Activated CD4-positive, CD25-positive, alpha-beta regulatory T cell treated with anti-CD3 and anti-CD28 coated beads, Interleukin-2, amount 50 U/mL, for 72 hours (primary cell): Measurements from ENCODE around the gene TJP2.

ENCODE experiments used
- DNase-seq: peaks from one replicate; pipeline ENCODE4 v3.0.0; 2021

Gene TJP2

DNA sequence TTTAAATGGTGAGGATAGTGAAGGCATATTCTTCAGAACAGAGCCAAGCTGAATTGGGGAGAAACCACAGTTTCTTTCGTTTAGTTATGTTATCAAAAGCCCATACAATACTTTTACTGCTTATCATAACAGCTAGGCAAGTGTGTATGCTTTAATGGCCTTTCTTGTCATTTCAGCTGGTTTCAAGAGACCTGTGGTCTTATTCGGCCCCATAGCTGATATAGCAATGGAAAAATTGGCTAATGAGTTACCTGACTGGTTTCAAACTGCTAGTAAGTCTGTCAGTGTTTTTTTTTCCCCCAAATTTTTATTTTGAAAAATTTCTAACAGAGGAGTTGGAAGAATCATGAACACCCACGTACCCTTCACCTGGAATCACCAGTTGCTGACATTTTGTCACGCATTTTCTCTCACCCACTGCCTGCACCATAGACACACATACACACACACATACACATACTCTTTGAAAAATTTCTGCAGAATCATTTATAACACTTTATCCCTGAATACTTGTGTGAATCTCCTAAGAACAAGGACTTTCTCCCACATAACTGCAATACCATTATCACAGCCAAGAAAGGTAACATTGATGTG is 63.7 kb downstream of the TJP2 start:
- no peak for DNase-seq

GRCh38 chr9:69243116-69243515 is 69.0 kb downstream of the TJP2 start:
- no peak for DNase-seq

GRCh38 chr9:69246629-69247028 is 72.6 kb downstream of the TJP2 start:
- DNase-seq = no peak

DNA sequence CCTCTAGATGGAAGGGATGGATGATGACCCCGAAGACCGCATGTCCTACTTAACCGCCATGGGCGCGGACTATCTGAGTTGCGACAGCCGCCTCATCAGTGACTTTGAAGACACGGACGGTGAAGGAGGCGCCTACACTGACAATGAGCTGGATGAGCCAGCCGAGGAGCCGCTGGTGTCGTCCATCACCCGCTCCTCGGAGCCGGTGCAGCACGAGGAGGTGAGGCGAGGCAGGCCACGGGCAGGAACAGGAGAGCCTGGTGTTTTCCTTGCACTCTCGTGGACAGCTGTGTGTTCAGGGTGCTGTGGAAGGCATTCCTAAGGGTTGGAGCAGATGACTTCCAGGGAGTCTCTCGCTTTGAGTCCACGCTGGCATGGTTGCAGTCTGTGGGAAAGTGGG is 73.9 kb downstream of the TJP2 start:
- DNase-seq = no peak

DNA sequence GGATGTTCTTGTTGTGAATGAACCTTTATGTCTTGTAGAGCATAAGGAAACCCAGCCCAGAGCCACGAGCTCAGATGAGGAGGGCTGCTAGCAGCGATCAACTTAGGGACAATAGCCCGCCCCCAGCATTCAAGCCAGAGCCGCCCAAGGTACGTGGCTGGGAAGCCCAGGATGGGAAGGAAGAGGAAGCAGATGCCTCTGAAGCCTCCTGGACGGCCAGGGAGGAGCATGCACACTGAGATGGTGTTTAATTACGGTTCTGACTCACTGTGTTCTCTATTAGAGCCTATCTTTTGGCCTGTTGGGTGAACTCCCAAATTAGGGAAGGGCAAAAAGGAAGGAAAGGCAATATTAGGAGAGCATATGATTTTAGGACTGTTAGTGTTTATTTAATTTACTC is 75.3 kb downstream of the TJP2 start:
- DNase-seq = no peak

GRCh38 chr9:69250681-69251080 is 76.6 kb downstream of the TJP2 start:
- no peak for DNase-seq

DNA sequence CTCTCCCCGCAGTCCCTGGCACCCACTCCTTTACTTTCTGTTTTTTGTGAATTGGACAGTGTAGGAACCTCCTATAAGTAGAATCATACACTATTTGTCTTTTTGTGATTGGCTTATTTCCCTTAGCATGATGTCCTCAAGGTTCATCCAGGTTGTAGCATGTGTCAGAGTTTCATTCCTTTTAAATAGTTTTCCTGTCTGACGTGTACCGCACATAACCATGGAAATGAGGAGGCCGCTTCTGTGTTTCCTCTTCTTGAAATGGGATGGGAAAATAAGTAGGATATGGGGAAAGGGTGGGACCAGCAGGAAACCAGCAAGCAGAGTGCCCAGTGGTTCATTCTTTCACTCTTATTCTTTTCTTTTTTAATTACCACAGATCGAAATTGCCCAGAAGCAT is 78.4 kb downstream of the TJP2 start:
- no peak for DNase-seq

DNA sequence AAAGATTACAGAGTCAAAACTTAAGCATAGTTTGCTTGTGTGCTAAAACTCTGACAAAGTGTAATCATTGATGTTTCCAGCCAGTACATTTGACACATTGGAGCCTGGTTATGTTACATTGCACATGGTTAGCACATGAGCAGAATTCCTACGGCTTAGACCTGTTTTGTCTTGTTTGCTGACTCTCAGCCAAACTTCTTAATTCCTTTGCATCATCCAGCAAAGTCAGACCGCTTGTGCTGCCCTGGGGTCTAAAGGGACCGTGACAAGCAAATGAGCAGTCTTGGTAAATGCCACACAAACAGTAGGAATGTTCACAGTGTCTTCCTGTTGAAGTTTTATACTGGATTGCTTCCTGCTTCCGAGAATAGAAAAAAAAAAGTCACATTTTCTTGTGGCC is 79.0 kb downstream of the TJP2 start:
- DNase-seq = no peak

GRCh38 chr9:69254223-69254622 is 80.1 kb downstream of the TJP2 start:
- no peak for DNase-seq

DNA sequence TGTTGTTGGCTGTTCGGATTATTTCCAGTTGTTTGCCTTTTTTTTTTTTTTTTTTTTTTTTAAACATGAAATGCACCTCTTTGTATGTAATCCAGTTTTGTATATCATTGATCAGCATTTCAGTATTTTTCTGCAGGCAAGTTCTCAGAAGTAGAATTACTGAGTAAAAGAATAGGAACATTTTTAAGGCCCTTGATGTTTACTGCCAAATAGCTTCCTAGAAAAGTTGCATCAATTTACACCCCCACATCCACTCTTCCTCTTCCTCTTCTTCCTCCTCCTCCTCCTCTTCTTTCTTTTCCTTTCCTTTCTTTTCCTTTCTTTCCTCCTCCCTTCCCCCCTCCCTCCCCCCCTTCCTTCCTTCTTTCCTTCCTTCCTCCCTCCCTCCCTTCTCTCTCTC is 81.5 kb downstream of the TJP2 start:
- DNase-seq = no peak

DNA sequence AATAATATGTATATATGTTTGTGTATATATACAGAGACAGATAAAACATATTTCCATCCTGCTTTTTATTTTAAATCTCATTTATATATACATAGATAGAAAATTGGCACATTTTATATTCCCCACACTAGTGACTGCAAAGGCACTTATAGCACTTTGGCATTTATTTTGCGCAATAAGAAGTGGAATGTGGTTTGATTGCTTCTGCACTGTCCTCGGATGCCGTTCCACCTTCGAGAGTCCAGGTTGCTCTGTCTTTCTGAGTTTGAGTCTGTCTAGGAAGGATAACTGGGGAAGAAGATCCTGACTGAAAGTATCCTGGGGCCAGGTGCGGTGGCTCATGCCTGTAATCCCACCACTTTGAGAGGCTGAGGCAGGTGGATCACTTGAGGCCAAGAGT is 84.5 kb downstream of the TJP2 start:
- DNase-seq = no peak

- DNase-seq = no peak
Observed at GRCh38 chr9:69260161-69260560, 86.1 kb downstream of the TJP2 start.

- DNase-seq = no peak
Observed at GRCh38 chr9:69261636-69262035, 87.6 kb downstream of the TJP2 start.

- DNase-seq = no peak
Observed at GRCh38 chr9:69264526-69264925, 90.4 kb downstream of the TJP2 start.

DNA sequence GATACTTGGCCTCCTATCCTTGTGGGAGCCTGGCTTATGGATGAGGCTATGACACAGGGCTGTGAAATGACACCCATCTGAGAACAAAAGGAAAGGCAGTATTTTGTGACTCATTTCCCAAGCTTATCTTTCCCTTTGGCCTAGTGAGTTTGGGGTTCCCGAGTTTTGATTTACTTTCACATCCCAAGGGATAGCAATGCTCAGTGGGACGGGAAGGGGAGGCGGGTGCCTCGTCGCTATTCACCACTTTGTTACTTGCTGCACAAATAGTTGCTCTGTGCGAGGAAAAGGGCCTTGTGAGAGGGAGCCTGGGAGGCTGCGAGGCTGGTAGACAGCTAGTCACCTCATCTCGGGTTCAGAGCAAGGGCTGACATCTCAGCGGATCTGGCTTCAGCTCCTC is 91.8 kb downstream of the TJP2 start:
- no peak for DNase-seq

DNA sequence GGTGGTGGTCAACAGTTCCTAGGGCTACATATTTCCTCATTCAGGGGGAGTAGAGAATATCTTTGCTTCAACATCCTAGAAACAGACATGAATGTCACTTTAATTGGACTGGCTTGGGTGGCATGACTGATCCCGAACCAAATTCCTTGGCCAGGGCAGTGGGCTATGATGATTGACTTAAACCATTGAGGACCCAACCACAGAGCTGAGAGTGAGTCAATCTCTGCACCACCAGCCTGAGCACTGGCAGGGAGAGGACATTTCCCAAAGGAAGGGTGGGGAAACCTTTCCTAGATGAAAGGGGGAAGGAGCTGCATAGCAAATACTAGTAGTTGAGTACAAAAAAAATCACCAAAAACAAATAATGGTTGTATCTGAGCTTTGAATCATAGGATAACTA is 98.1 kb downstream of the TJP2 start:
- DNase-seq = no peak

- DNase-seq = no peak
Observed at GRCh38 chr9:69273161-69273560, 99.1 kb downstream of the TJP2 start.

DNA sequence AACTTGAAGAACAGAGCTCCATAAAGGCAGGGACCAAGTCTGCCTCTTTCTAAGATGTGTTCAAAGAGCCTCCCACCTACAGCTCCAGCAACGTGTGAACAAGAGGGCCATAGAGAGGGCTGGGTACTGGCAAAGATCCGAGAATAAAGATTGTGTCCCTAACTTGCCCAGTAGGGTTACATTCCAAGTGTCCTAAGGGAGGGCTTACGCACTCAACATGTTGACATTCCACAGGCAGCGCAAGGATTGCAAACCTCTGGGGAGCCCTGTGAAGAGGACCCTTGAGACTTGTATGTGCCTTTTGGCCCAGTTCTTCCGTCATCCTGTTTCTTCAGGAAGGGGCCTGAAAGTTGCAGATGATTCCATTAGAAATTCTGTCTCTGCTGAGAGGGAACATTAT is 102.7 kb downstream of the TJP2 start:
- DNase-seq = no peak

- DNase-seq = no peak
Observed at GRCh38 chr9:69279084-69279731, 105.1 kb downstream of the TJP2 start.

DNA sequence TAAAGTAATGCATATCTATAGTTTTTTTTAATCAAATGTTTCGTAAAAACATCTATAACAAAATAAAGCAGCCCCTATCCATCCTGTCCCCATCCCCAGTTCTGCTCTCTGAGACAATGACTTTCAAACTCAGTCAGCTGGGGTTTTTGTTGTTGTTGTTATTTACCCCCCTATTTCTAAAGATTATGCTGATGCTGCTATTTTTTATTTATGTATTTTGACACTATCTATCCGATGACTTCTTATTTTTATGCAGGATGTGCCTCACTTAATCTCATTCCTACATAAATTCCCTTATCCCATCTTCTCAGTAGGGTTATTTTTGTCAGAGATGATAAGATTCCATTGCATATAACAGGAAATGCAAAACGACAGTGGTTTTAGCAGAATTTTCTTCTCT is 105.7 kb downstream of the TJP2 start:
- no peak for DNase-seq

- no peak for DNase-seq
Observed at GRCh38 chr9:69283003-69283402, 108.9 kb downstream of the TJP2 start.

DNA sequence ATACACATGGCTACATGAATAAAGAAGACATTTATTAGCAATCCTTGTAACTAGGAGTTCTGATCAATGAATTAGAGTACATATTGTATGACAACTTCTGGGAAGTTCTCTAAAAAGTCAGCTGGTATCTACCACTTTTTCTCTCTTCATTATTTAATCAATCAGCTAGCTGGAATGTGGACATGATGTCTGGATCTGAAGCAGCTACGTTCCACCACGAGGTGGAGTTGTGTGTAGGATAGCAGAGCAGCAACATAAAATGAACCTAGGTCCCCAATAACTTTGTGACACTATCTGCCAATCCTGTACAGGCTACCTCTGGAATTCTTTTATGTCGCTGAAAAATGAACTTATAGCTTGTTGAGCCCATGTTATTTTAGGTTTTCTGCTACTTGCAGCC is 118.0 kb downstream of the TJP2 start:
- no peak for DNase-seq

DNA sequence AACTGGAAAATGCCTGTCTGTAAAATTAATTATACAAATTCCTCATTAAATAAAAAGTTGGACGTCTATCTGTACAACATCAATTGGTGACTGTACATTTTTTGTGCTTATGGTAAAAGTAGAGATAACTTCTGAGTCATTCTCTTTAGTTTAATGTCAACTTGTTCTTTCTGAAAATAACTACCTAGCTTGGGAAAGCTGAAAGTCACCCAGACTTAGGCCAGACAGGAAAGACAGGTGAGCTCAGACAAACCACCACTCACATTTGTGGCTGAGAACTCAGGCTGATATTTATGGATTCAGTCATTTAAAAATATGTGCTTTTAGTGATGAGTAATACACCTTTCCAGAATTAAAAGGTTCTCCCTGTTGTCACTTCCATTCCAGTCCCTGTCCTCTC is 119.1 kb downstream of the TJP2 start:
- DNase-seq = no peak

DNA sequence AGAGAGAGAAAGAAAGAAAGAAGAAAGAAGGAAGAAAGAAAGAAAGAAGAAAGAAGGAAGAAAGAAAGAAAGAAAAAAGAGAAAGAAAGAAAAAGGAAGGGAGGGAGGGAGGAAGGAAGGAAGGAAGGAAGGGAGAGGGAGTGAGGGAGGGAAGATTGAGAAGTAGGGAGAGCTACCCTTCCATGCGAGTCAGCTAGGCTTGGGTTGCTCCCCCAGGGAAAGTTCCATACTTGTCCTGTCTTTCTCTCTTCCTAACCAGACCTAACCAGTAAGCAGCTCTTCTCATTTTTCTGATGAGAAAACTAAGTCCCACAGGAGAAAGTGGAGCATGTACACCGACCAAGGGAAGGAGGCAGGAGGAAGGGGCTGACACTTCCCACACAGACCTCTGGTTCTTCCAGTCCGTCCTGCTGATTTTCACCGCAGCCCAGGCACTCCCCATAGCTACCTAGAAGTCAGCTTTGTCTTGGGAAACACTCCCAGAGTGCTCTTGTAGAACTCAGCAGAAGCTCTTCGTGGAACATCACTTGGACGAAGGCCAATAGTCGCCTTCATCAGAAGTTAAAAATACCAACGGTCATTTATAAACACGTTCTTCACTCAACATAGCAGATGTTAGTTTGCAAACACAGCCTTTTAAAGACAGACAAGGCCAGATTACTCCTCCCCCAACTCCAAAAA is 121.9 kb downstream of the TJP2 start:
- DNase-seq = no peak
